ENCODE measurements around the gene SIAH3.
A peak's percentile ranks its signal among the peaks of the same experiment; 100 is the strongest.

SIAH3 gene

DNA sequence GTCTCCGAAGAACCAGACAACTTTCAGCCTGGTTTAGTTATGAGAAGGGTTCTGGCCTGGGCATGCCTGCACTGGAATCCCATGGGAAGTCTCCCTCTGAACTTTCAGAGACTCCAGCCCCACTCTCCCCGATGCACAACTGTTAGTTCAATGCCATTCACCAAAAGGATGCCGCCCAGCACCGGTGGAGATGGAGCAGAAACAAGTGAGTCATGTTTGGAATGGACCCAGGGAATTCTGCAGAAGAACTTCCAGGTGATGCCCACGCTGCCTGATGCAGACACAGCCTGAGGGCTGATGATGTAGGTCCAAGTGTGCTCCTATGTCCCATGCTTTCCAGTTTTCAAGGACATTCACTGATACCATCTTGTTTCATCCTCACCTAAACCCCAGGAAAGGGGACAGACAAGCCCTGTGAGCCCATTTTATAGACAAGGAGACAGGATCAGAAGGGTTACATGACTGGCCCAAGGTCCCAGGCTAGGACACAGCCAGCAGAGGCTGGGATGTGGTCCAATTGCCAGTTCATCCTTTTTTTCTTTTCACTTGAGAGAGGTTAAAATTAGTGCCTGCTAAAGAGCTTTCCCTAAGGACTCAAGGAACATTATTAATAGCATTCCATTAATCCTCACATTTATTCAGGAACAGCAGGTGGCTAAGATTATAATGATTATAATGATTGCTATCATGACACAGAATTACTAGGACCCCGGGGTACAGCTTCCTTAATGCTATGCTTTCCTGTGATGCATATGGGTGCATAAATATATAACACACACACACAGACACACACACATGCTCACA is 39.5 kb downstream of the SIAH3 start:
- Histone ChIP-seq H3K9me3 (no peaks in the 10 kb centered on the region), H3K36me3 (no peaks in the 10 kb centered on the region), H3K27me3 (no peaks in the 10 kb centered on the region), H3K4me3 (ENCODE audit: low read depth, low read length) (no peak overlapping the region), H3K4me1 (no peaks in the 10 kb centered on the region)
- no peak for DNase-seq
- no peak for TF ChIP-seq CTCF (IDR thresholded peaks at IDR 0.05; ENCODE audit: low read depth, low read length)

- no peak for TF ChIP-seq CTCF (IDR thresholded peaks at IDR 0.05; ENCODE audit: low read depth, low read length)
- H3K36me3 ChIP-seq: no peaks in the 10 kb centered on the region
- DNase-seq: no peak
- H3K9me3 ChIP-seq: no peaks in the 10 kb centered on the region
- H3K27me3 ChIP-seq: no peaks in the 10 kb centered on the region
- no peaks in the 10 kb centered on the region for H3K4me1 ChIP-seq
- H3K4me3 ChIP-seq (ENCODE audit: low read depth, low read length): no peak overlapping the region
Observed at GRCh38 chr13:45809801-45810394, 41.7 kb downstream of the SIAH3 start.

GRCh38 chr13:45808925-45809324 is 42.6 kb downstream of the SIAH3 start:
- no peak overlapping the region for H3K4me3 ChIP-seq (ENCODE audit: low read depth, low read length)
- no peaks in the 10 kb centered on the region for H3K9me3 ChIP-seq
- no peak for TF ChIP-seq CTCF (IDR thresholded peaks at IDR 0.05; ENCODE audit: low read depth, low read length)
- DNase-seq: no peak
- no peaks in the 10 kb centered on the region for H3K4me1 ChIP-seq
- H3K27me3 ChIP-seq: no peaks in the 10 kb centered on the region
- no peaks in the 10 kb centered on the region for H3K36me3 ChIP-seq

DNA sequence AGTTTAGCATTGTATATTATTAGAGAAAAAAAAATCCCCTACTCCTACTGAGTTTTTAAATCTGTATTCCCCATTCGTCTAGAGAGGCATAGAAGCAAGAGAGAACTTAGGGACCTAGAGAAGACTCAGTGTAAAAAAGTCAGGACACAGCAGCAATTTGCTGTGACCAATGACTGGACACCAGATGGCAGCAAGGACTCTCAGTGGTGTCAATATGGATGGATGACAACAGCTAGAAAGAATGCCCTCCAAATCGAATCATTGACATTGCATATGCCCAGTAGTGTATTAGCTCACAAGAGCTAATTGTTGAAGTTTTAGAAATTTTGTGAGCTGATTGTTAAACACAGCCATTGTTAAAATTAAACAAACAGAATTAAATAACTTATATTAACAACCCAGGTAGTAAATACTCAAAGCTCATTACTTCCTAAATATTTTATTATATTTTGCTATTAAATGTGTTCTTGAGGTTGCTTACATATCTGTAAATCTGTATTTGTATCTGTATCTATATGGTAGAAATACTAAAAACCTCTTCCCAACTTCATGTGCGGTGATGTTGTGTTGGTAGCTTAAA is 43.9 kb downstream of the SIAH3 start:
- Histone ChIP-seq H3K4me3 (ENCODE audit: low read depth, low read length) (no peak overlapping the region), H3K9me3 (no peaks in the 10 kb centered on the region), H3K27me3 (no peaks in the 10 kb centered on the region), H3K4me1 (no peaks in the 10 kb centered on the region), H3K36me3 (no peaks in the 10 kb centered on the region)
- peak; percentile 52 for DNase-seq
- peak; percentile 77 for TF ChIP-seq CTCF (IDR thresholded peaks at IDR 0.05; ENCODE audit: low read depth, low read length)

DNA sequence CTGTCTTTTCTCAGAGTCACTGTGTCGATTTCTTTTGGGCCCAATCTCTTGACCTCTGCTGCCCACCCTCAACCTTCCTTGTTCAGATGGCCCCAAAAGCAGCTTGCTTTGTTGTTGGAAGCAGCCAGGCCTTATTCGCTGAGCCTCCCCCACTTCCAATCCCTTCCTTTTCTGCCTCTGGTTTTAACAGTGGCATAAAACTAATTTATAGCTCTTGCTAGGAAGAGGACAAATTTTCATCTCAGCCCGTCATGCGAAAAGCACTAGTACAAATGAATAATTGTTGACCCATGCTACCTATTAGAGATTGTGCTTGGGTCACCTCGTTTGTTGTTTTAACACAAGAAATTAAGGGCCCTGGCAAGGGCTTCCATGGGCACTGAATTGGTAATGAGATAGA is 51.1 kb downstream of the SIAH3 start:
- Histone ChIP-seq H3K9me3 (no peaks in the 10 kb centered on the region), H3K4me1 (no peaks in the 10 kb centered on the region; the same call in 1 of the 2 replicates), H3K4me3 (ENCODE audit: low read depth, low read length) (no peak overlapping the region), H3K36me3 (no peaks in the 10 kb centered on the region), H3K27me3 (no peaks in the 10 kb centered on the region)
- TF ChIP-seq CTCF (IDR thresholded peaks at IDR 0.05; ENCODE audit: low read depth, low read length): no peak
- DNase-seq: no peak

GRCh38 chr13:45799451-45799850 is 52.1 kb downstream of the SIAH3 start:
- H3K4me3 ChIP-seq (ENCODE audit: low read depth, low read length): no peak overlapping the region
- H3K9me3 ChIP-seq: no peaks in the 10 kb centered on the region
- H3K4me1 ChIP-seq: no peaks in the 10 kb centered on the region; the same call in 1 of the 2 replicates
- TF ChIP-seq CTCF (IDR thresholded peaks at IDR 0.05; ENCODE audit: low read depth, low read length): no peak
- no peaks in the 10 kb centered on the region for H3K27me3 ChIP-seq
- peak; percentile 37 for DNase-seq
- no peaks in the 10 kb centered on the region for H3K36me3 ChIP-seq

Measured in BE2C (cell line).